H9 (cell line): ENCODE data around the gene ANO10. TPM values are rescaled to one million over a fixed set of nuclear protein-coding genes. Genes with fewer than 3 reads are reported as not detected.

Experiments
- DNase-seq: peaks from one replicate; pipeline ENCODE4 v3.0.0-alpha.2; 2017
- H2AFZ ChIP-seq: one replicate; pipeline ENCODE4 v1.6.1; 2013; ENCODE audit warnings: mild to moderate bottlenecking, low read length, control low read depth, moderate library complexity
- H2AK5ac ChIP-seq: 2 replicates; pipeline ENCODE4 v1.6.1; 2013; ENCODE audit warnings: low read length, control low read depth, mixed read lengths; ENCODE audit not compliant: insufficient read length
- H2BK120ac ChIP-seq: one replicate; pipeline ENCODE4 v1.6.1; 2013; ENCODE audit warnings: low read depth, mild to moderate bottlenecking, low read length, control low read depth, inconsistent platforms; ENCODE audit not compliant: poor library complexity, severe bottlenecking
- H2BK12ac ChIP-seq: 2 replicates; pipeline ENCODE4 v1.6.1; 2013; ENCODE audit warnings: low read length, control low read depth, mixed read lengths, low read depth; ENCODE audit not compliant: insufficient read length
- H2BK15ac ChIP-seq: 2 replicates; pipeline ENCODE4 v1.6.1; 2013; ENCODE audit warnings: low read depth, low read length, control low read depth
- H2BK20ac ChIP-seq: one replicate; pipeline ENCODE4 v1.6.1; 2013; ENCODE audit warnings: low read depth, mild to moderate bottlenecking, low read length, control low read depth, inconsistent platforms; ENCODE audit not compliant: poor library complexity, severe bottlenecking
- H2BK5ac ChIP-seq: 2 replicates; pipeline ENCODE4 v1.6.1; 2013; ENCODE audit warnings: low read length, control low read depth, mixed read lengths; ENCODE audit not compliant: insufficient read length
- H3K14ac ChIP-seq: 2 replicates; pipeline ENCODE4 v1.6.1; 2013; ENCODE audit warnings: low read length, control low read depth; ENCODE audit not compliant: insufficient read depth
- H3K18ac ChIP-seq: 2 replicates; pipeline ENCODE4 v1.6.1; 2013; ENCODE audit warnings: low read depth, mild to moderate bottlenecking, mixed read lengths, low read length, control low read depth; ENCODE audit not compliant: insufficient read length
- H3K23ac ChIP-seq: 2 replicates; pipeline ENCODE4 v1.6.1; 2013; ENCODE audit warnings: low read length, control low read depth, mixed read lengths, low read depth; ENCODE audit not compliant: insufficient read length
- H3K23me2 ChIP-seq: 2 replicates; pipeline ENCODE4 v1.6.1; 2013; ENCODE audit warnings: low read depth, mild to moderate bottlenecking, mixed read lengths, low read length, control low read depth; ENCODE audit not compliant: insufficient read length, poor library complexity, severe bottlenecking
- H3K27ac ChIP-seq: 2 replicates; pipeline ENCODE4 v1.5.1; 2013; ENCODE audit warnings: low read length, control low read depth, mixed read lengths, low read depth; ENCODE audit not compliant: insufficient read length
- H3K27me3 ChIP-seq: 2 replicates; pipeline ENCODE4 v1.6.1; 2013; ENCODE audit warnings: low read length, control low read depth, inconsistent platforms; ENCODE audit not compliant: insufficient read depth
- H3K4ac ChIP-seq: 2 replicates; pipeline ENCODE4 v1.6.1; 2013; ENCODE audit warnings: low read depth, mild to moderate bottlenecking, control low read depth, inconsistent platforms, low read length, moderate library complexity
- H3K4me1 ChIP-seq: 2 replicates; pipeline ENCODE4 v1.6.1; 2013; ENCODE audit warnings: low read length, control low read depth, inconsistent platforms; ENCODE audit not compliant: insufficient read depth
- H3K4me2 ChIP-seq: 2 replicates; pipeline ENCODE4 v1.6.1; 2013; ENCODE audit warnings: low read length, control low read depth, mixed read lengths; ENCODE audit not compliant: insufficient read length, insufficient read depth
- H3K56ac ChIP-seq: 2 replicates; pipeline ENCODE4 v1.6.1; 2013; ENCODE audit warnings: low read depth, mild to moderate bottlenecking, mixed read lengths, low read length, control low read depth; ENCODE audit not compliant: insufficient read length
- H3K79me1 ChIP-seq: 2 replicates; pipeline ENCODE4 v1.6.1; 2013; ENCODE audit warnings: low read depth, mild to moderate bottlenecking, moderate library complexity, low read length, control low read depth, inconsistent platforms; ENCODE audit not compliant: insufficient read depth, poor library complexity, severe bottlenecking
- H3K79me2 ChIP-seq: 2 replicates; pipeline ENCODE4 v1.6.1; 2013; ENCODE audit warnings: low read length, control low read depth, inconsistent platforms; ENCODE audit not compliant: insufficient read depth
- H3K9ac ChIP-seq: 2 replicates; pipeline ENCODE4 v1.6.1; 2013; ENCODE audit warnings: low read length, control low read depth, mixed read lengths; ENCODE audit not compliant: insufficient read length; ENCODE audit errors: extremely low read depth
- H3K9me3 ChIP-seq: one replicate; pipeline ENCODE4 v1.6.1; 2013; ENCODE audit warnings: low read depth, low read length, inconsistent platforms; ENCODE audit not compliant: control insufficient read depth
- H3T11ph ChIP-seq: one replicate; pipeline ENCODE4 v1.6.1; 2013; ENCODE audit warnings: mild to moderate bottlenecking, low read length, control low read depth, inconsistent platforms
- H4K20me1 ChIP-seq: one replicate; pipeline ENCODE4 v1.6.1; 2013; ENCODE audit not compliant: control insufficient read depth, insufficient read length, insufficient read depth
- H4K5ac ChIP-seq: 2 replicates; pipeline ENCODE4 v1.6.1; 2013; ENCODE audit warnings: low read depth, mild to moderate bottlenecking, mixed read lengths, low read length, control low read depth; ENCODE audit not compliant: insufficient read length
- H4K8ac ChIP-seq: replicated peaks from 2 replicates; pipeline ENCODE4 v1.6.1; 2013; ENCODE audit warnings: low read length, control low read depth, mixed read lengths, low read depth; ENCODE audit not compliant: insufficient read length
- H4K91ac ChIP-seq: 2 replicates; pipeline ENCODE4 v1.6.1; 2013; ENCODE audit warnings: low read depth, mild to moderate bottlenecking, moderate library complexity, mixed read lengths, low read length, control low read depth; ENCODE audit not compliant: insufficient read length
- H3K27ac Mint-ChIP-seq, 3 experiments: 2 replicates in 2 of 3; 3 replicates in 1 of 3; pipeline ENCODE4 v1.8.0; 2020 to 2021; ENCODE audit warnings: mixed read lengths in 3 of 3, mild to moderate bottlenecking in 1 of 3, moderate library complexity in 1 of 3
- H3K27me3 Mint-ChIP-seq: 2 replicates; pipeline ENCODE4 v1.8.0; 2021; ENCODE audit warnings: low read depth, mild to moderate bottlenecking, moderate library complexity, mixed read lengths
- H3K36me3 Mint-ChIP-seq, 3 experiments: 2 replicates in 2 of 3; 3 replicates in 1 of 3; pipeline ENCODE4 v1.8.0; 2020 to 2021; ENCODE audit warnings: low read depth in 3 of 3, mixed read lengths in 3 of 3; ENCODE audit not compliant: insufficient read depth in 1 of 3
- H3K4me1 Mint-ChIP-seq, 2 experiments: 2 replicates each; pipeline ENCODE4 v1.8.0; 2020; ENCODE audit warnings: mixed read lengths in 2 of 2
- H3K4me3 Mint-ChIP-seq, 2 experiments: 2 replicates in 1 of 2; 3 replicates in 1 of 2; pipeline ENCODE4 v1.8.0; 2020 to 2021; ENCODE audit warnings: mild to moderate bottlenecking in 2 of 2, mixed read lengths in 2 of 2, moderate library complexity in 1 of 2
- H3K9me3 Mint-ChIP-seq, 2 experiments: 2 replicates in 1 of 2; 3 replicates in 1 of 2; pipeline ENCODE4 v1.8.0; 2020; ENCODE audit warnings: mild to moderate bottlenecking in 2 of 2, mixed read lengths in 2 of 2, moderate library complexity in 1 of 2
- CTCF ChIP-seq: fragments of 200-600 bp; sonication (generic); conservative IDR thresholded peaks from 3 replicates; pipeline ENCODE4 v1.8.0; 2021; ENCODE audit warnings: antibody characterized with exemption, mild to moderate bottlenecking
- WGBS: extraction: QIAGEN DNeasy Blood & Tissue Kit; methylation state at CpG from one replicate; pipeline ENCODE4 v1.1.7; 2013; ENCODE audit warnings: missing lambda C conversion rate, low lambda C conversion rate, mixed read lengths; ENCODE audit not compliant: insufficient read length; ENCODE audit errors: extremely low coverage; 5-methylcytosine and 5-hydroxymethylcytosine counted together
- total RNA-seq: library from RNA; stranded (reverse); gene quantifications from 2 replicates; pipeline ENCODE4 v1.2.1, GENCODE V29; 2021

ANO10 gene
- total RNA-seq, 1 experiment from 2014 or later: 38.7 TPM

- Histone ChIP-seq H4K5ac (no peak overlapping the region), H2BK12ac (no peak overlapping the region), H3K9ac (no peak overlapping the region), H4K91ac (no peak overlapping the region), H3K79me1 (no peaks in the 10 kb centered on the region), H3K4me2 (no peak overlapping the region), H2AFZ (no peak overlapping the region), H3K4ac (no peak overlapping the region), H3K4me1 (no peaks in the 10 kb centered on the region), H2AK5ac (no peak overlapping the region), H3K27me3 (no peaks in the 10 kb centered on the region), H4K20me1 (no peaks in the 10 kb centered on the region), H4K8ac (no peak overlapping the region), H3K56ac (no peak overlapping the region), H3K79me2 (no peaks in the 10 kb centered on the region), H3K27ac (no peak overlapping the region), H3K18ac (no peak overlapping the region), H2BK5ac (no peak overlapping the region), H3T11ph (no peak overlapping the region), H2BK15ac (no peak overlapping the region), H3K23ac (no peak overlapping the region), H2BK120ac (no peak overlapping the region), H3K9me3 (no peaks in the 10 kb centered on the region), H3K14ac (no peak overlapping the region), H2BK20ac (no peak overlapping the region), H3K23me2 (no peaks in the 10 kb centered on the region)
- no peak for DNase-seq
- no CpG with 5 or more reads among the region's 4 CpGs for WGBS
- H3K36me3 Mint-ChIP-seq: no peaks in the 10 kb centered on the region; a peak in 1 of 7 replicates
- H3K27me3 Mint-ChIP-seq: no peaks in the 10 kb centered on the region
- no peak overlapping the region for H3K4me3 Mint-ChIP-seq
- no peak for TF ChIP-seq CTCF
- H3K9me3 Mint-ChIP-seq: no peaks in the 10 kb centered on the region
- no peak overlapping the region for H3K27ac Mint-ChIP-seq
- no peaks in the 10 kb centered on the region for H3K4me1 Mint-ChIP-seq
These were observed 212.3 kb downstream of the ANO10 start for GRCh38 chr3:43409506-43409905.
